HG03457 (cell line): ENCODE results near the gene AUH.

Source experiments
- ATAC-seq: cut with Tn5 transposase; IDR thresholded peaks from one replicate; pipeline ENCODE4 v1.9.1; 2021; ENCODE audit warnings: moderate number of reproducible peaks; ENCODE audit not compliant: unreplicated experiment

AUH gene

GRCh38 chr9:91177081-91177480 lies 184.6 kb downstream of the AUH start:
- no peak for ATAC-seq

DNA sequence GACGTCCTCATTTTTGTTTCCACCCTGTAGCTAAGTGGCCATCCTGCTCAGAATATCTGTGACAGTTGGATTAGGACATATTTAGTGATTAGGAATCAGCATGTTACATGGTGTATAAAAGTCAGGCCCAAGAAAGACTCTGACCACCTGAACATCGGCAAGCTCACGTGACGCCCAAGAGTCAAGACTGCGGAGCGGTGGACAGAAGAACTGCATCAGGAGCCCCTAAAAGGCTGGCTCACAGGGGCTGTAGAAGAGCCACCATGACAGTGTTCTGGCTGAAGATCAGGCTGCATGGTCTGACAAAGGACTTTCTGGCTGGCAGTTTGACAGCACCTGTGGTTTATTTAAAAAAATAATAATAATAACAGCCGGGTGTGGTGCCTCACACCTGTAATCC lies 185.3 kb downstream of the AUH start:
- no peak for ATAC-seq

DNA sequence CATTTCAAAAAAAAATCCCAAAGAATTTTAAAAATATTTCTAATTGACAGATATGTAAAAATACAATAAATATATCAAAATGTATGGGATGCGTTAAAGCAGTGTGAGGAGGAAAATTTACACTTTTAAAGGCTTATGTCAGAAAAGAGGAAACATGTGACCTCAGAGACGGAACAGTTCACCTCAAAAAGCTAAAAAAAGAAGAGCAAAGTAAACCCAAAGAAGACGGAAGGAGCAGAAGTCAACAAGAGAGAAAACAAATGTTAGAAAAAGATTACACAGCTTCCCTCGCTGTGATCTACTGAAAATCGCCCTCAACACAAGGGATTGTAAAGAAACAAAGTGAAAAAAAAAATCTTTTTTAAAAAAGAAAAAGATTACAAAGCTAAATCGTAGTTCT lies 186.9 kb downstream of the AUH start:
- no peak for ATAC-seq

DNA sequence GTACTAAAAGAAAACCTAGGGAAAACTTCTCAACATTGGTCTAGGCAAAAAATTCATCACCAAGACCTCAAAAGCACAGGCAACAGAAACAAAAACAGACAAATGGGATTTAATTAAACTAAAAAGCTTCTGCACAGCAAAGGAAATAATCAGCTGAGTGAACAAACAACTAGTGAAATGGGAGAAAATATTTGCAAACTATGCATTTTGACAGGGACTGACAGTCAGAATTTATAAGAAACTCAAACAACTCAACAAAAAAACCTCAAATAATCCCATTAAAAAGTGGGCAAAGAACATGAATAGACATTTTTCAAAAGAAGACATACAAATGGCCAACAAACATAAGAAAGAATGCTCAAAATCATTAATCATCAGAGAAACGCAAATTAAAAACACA lies 189.4 kb downstream of the AUH start:
- no peak for ATAC-seq

GRCh38 chr9:91170951-91171350 lies 190.8 kb downstream of the AUH start:
- ATAC-seq, result no peak

DNA sequence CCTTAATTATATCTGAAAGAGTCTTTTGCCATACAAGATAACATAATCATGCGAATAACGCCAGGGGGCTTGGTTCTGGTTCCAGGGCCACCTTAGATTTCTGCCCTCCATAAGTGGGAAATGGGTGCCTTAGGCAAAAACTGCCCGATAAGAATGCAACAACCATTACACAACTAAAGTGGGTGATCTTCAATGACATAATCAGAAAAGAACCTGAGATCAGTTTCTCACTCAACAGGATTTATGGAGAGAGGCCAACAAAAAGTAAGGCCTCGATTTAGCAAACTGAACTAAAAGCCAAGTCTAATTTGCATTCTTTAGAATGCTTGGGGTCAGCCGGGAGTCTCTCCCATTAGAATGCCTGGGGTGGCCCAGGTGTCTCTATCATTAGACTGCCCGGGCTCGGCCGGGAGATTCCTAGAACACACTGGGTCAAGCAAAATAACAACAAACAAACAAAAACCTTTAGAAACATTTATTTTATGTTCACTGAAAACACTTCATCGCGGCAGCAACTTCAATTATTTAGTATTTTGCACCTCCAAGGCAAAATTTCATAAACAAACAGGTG lies 194.8 kb downstream of the AUH start:
- ATAC-seq, result no peak

- ATAC-seq, result no peak
Measured at GRCh38 chr9:91164724-91165520, 196.8 kb downstream of the AUH start.
